LoVo (cell line): ENCODE measurements around the gene DNAH9.

ENCODE experiments used
- DNase-seq: peaks from one replicate; pipeline ENCODE4 v3.0.0-alpha.2; 2016; ENCODE audit warnings: low spot score

DNAH9 gene

GRCh38 chr17:11840831-11841230 lies 242.6 kb downstream of the DNAH9 start:
- DNase-seq = no peak

DNA sequence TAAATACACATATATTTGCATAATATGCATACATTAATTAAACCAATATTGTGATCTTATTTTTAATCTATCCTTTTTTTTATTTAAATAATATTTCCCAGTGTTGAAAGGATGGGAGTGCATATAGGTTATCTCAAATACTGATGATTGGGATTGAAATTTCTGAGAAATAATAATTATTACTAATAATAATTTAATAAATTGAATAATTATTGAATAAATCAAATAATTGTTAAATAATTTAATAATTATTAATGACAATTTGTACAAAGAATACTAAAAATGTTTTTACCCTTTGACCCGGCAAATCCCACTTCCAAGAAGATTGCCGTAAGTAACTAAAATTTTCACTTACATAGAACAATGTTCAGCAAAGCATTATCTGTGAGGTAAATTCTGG lies 250.1 kb downstream of the DNAH9 start:
- DNase-seq = no peak

GRCh38 chr17:11852231-11852630 lies 254.0 kb downstream of the DNAH9 start:
- no peak for DNase-seq

DNA sequence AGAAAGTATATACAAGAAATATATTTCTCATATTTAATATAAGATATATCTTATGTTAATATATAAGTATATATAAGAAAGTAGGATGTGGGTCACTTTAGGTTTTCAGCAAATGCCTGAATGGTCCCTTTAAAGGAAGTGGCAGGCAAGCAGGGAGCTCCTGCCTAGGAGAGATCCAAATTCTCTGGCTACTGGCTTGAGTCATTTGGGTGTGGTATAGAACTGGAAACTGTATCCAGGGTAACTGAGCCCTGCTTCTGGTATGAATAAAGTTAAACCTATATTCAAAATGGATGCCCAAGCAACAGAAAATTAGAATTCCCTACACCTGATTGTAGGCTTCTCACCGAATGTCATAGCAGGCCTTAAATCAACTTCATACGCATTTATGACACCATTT lies 254.6 kb downstream of the DNAH9 start:
- DNase-seq = peak; percentile 12

DNA sequence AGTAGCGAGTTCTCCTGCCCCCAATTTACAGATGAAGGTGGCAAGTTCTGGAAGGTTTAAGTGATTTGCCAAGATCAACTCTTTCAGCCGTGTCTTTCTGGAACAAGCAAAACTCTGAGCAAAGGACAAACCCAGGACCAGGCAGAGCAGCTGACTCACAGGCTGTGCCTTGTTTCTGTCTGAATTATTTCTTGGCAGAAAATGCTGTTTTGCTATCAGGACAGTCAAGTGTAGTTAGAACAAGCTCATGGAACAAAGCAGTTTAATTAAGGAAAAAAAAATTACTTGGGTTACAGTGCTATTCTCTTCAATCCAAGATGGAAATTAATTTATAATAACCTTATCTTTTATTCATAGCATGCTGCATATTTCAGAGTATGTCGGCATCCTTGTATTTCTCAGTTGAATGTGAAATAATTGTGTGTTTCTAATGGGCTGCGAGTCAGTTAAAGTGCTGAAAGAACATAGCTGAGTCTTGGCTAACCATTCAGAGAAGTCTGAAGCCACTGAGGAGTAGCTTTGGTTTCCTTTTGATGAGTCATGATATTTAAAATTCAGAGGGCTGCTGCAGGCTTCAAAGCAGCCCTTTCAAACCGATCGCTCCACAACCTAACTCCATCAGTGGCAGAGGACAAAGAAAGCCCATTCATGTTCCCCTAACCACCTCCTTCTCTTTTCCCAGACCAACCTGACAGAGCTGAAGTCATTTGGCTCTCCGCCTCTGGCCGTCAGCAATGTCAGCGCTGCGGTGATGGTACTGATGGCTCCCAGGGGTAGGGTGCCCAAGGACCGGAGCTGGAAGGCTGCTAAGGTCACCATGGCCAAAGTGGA lies 255.3 kb downstream of the DNAH9 start:
- no peak for DNase-seq

- no peak for DNase-seq
Observed at GRCh38 chr17:11855306-11855705, 257.0 kb downstream of the DNAH9 start.

GRCh38 chr17:11857006-11857405 lies 258.7 kb downstream of the DNAH9 start:
- no peak for DNase-seq

GRCh38 chr17:11869680-11870394 lies 271.6 kb downstream of the DNAH9 start:
- DNase-seq = no peak

GRCh38 chr17:11871773-11872172 lies 273.5 kb downstream of the DNAH9 start:
- no peak for DNase-seq

DNA sequence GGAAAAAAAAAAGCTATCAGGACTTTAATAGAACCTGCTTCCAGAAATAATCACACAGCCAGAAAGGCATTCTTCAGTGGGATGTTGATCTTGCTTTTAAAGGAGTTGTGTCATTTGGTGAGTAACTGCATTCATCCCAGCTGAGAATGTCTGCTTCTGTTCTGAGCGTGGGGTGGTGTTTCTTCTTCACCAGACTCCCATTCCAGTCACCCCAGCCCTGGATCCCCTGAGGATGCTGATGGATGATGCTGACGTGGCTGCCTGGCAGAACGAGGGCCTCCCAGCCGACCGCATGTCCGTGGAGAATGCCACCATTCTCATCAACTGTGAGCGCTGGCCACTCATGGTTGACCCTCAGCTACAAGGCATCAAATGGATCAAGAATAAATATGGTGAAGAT lies 276.5 kb downstream of the DNAH9 start:
- DNase-seq = no peak

- peak; percentile 52 for DNase-seq
Observed at GRCh38 chr17:11880714-11881113, 282.4 kb downstream of the DNAH9 start.

- DNase-seq = no peak
Observed at GRCh38 chr17:11882716-11883115, 284.4 kb downstream of the DNAH9 start.

GRCh38 chr17:11885051-11885450 lies 286.8 kb downstream of the DNAH9 start:
- DNase-seq = no peak

GRCh38 chr17:11889266-11889665 lies 291.0 kb downstream of the DNAH9 start:
- no peak for DNase-seq

GRCh38 chr17:11893862-11894261 lies 295.6 kb downstream of the DNAH9 start:
- no peak for DNase-seq

DNA sequence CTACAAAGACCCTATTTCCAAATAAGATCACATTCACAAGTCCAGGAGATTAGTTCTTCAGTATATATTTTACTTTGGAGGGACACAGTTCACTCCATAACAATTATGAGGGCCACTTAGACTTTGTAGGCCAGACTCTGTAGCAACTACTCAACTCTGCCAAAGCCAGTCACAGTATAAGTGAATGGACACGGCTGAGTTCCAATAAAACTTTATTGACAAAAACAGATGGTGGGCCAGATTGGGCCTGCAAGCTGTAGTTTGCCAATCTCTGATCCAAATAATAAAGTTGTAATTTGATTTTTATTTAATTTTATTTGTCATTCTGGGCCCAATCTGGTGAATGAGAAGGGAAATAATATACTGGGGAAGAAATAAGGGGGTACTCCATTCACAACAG lies 297.9 kb downstream of the DNAH9 start:
- no peak for DNase-seq

GRCh38 chr17:11898526-11899235 lies 300.4 kb downstream of the DNAH9 start:
- DNase-seq = no peak

DNA sequence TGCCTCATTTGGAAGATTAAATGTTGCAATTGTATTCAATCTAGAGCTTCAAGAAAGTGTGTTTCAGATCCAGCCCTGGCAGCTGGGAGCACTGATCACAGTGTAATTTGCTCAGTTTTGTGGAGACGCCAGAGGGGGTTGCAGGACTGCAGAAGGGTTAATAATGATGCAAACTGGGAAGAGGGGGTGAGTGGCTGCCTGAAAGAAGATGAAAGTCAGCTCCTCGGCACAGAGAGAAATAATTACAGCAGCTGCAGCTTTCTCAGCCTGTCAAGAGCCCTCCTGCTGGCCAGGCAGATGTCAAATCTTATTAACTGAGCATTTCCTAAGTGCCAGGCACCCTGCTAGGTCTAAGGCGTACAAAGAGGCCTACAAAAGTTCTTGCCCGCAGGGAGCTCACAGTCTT lies 301.3 kb downstream of the DNAH9 start:
- no peak for DNase-seq

- no peak for DNase-seq
Observed at GRCh38 chr17:11900041-11900476, 301.8 kb downstream of the DNAH9 start.

- DNase-seq = no peak
Observed at GRCh38 chr17:11900655-11901054, 302.4 kb downstream of the DNAH9 start.

DNA sequence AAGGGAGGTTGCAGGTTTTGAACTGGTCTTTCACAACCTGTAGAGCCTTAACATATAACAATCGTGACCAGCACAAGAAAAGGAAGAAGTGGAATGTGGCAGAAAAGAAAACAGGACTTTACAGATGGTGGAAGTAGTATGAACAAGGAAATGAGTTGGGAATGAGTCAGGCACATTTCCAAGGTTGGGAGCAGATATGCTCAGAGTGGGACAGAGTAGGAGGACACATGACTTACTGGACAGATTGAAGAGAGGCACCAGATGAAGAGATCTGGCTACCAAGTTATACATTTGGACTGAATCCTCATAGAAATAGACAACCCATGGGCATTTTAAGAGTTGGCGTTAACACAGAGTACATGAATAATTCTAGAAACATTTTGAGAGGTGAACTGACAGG lies 303.7 kb downstream of the DNAH9 start:
- DNase-seq = no peak

DNA sequence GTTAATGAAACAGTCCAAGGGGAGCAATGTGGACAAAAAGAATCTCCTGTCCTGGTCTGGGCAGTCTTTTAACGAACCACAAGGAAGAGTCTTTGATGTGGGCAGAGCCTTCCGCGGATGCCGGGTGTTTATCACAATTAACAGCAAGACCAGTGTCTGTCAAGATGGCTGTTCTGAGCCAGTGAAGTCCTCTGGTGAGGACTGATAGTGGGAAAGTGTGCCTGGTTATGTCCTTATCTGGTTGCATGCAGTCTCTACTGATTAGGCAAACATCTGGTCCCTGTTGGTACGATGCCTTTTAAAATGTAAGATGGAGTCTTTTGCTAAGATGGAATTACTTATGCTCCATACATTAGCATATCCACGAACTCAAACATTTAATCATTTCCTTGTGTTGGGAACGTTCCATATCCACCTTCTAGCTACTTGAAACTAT lies 310.5 kb downstream of the DNAH9 start:
- no peak for DNase-seq

- DNase-seq = no peak
Observed at GRCh38 chr17:11909348-11909747, 311.1 kb downstream of the DNAH9 start.
